ENCODE measurements around the gene TYW1.
"Not testable (repeated sequence)": the region's sequence is repeated elsewhere in the genome, so short reads cannot be mapped to it uniquely, and the experiment has no call there.

DNA sequence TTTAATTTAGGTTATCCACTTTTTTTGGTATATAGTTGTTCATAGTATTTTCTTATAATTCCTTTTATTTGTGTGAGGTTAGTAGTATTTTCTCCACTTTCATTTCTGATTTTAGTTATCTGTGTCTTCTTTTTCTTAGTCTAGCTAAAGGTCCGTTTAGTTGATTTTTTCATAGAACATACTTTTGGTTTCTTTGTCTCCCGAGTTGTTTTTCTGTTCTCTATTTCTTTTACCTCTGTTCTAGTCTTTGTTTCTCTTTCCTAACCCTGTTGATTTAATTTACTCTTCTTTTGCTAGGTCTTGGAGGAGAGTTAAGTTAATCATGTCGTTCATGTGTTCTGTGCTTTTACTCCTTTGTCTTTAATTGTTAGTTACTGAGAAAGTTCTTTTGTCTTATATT lies 174.5 kb downstream of the TYW1 start:
- TF ChIP-seq, protein P1, sequence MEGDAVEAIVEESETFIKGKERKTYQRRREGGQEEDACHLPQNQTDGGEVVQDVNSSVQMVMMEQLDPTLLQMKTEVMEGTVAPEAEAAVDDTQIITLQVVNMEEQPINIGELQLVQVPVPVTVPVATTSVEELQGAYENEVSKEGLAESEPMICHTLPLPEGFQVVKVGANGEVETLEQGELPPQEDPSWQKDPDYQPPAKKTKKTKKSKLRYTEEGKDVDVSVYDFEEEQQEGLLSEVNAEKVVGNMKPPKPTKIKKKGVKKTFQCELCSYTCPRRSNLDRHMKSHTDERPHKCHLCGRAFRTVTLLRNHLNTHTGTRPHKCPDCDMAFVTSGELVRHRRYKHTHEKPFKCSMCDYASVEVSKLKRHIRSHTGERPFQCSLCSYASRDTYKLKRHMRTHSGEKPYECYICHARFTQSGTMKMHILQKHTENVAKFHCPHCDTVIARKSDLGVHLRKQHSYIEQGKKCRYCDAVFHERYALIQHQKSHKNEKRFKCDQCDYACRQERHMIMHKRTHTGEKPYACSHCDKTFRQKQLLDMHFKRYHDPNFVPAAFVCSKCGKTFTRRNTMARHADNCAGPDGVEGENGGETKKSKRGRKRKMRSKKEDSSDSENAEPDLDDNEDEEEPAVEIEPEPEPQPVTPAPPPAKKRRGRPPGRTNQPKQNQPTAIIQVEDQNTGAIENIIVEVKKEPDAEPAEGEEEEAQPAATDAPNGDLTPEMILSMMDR (IDR thresholded peaks at IDR 0.05; ENCODE audit: insufficient read depth, low read depth, low read length), result not testable (repeated sequence)
- not testable (repeated sequence) for TF ChIP-seq EZH2 (IDR thresholded peaks at IDR 0.05; ENCODE audit: insufficient read depth, low read length)
